Upper lobe of left lung (tissue), 4 donors: Measurements from ENCODE around the gene LOC101059915.

Experiments
- POLR2A ChIP-seq, 4 donors: fragments of 450-650 bp; IDR thresholded peaks; one replicate each; pipeline ENCODE4 v1.5.1; 2016 to 2017; ENCODE audit warnings: antibody characterized with exemption in 4 of 4, mild to moderate bottlenecking in 2 of 4
- POLR2AphosphoS5 ChIP-seq, 2 donors: sonication (generic); formaldehyde crosslinking; IDR thresholded peaks; one replicate each; pipeline ENCODE4 v1.5.1; 2017; ENCODE audit warnings: antibody characterized with exemption in 2 of 2
- TF ChIP-seq, protein P1 (sequence below), 6 experiments: fragments of 450-650 bp in 4 of 6; fragments of 200-600 bp in 2 of 6; sonication (generic) in 2 of 6; IDR thresholded peaks; one replicate each; pipeline ENCODE4 v1.5.1; 2016 to 2019; ENCODE audit warnings: antibody characterized with exemption in 6 of 6

GRCh38 chrX:71637253-71637618 lies 30.1 kb upstream of the LOC101059915 start:
- TF ChIP-seq, protein P1, sequence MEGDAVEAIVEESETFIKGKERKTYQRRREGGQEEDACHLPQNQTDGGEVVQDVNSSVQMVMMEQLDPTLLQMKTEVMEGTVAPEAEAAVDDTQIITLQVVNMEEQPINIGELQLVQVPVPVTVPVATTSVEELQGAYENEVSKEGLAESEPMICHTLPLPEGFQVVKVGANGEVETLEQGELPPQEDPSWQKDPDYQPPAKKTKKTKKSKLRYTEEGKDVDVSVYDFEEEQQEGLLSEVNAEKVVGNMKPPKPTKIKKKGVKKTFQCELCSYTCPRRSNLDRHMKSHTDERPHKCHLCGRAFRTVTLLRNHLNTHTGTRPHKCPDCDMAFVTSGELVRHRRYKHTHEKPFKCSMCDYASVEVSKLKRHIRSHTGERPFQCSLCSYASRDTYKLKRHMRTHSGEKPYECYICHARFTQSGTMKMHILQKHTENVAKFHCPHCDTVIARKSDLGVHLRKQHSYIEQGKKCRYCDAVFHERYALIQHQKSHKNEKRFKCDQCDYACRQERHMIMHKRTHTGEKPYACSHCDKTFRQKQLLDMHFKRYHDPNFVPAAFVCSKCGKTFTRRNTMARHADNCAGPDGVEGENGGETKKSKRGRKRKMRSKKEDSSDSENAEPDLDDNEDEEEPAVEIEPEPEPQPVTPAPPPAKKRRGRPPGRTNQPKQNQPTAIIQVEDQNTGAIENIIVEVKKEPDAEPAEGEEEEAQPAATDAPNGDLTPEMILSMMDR (IDR thresholded peaks at IDR 0.05): no peak
- TF ChIP-seq POLR2A (IDR thresholded peaks at IDR 0.05) (no peak), POLR2AphosphoS5 (IDR thresholded peaks at IDR 0.05) (no peak)
